HepG2 (cell line): ENCODE results near the gene RECQL5.

ENCODE experiments used
- HDAC2 ChIP-seq: sonication (generic); formaldehyde crosslinking; IDR thresholded peaks from 2 replicates; pipeline ENCODE4 v1.4.0; 2020; ENCODE audit warnings: missing genetic modification reagents
- POLR2A ChIP-seq, 2 experiments: IDR thresholded peaks; 2 replicates each; pipeline ENCODE4 v1.6.1; 2011; ENCODE audit warnings: low read depth in 2 of 2, low read length in 2 of 2, mild to moderate bottlenecking in 1 of 2, moderate library complexity in 1 of 2; ENCODE audit not compliant: insufficient read depth in 1 of 2
- RBM39 ChIP-seq: fragments of 200-400 bp; formaldehyde crosslinking; IDR thresholded peaks from one replicate; pipeline ENCODE4 v1.6.1; 2018; ENCODE audit warnings: antibody characterized with exemption, mild to moderate bottlenecking, low read depth, low read length; ENCODE audit not compliant: poor library complexity, severe bottlenecking
- SIX1 ChIP-seq: sonication (generic); formaldehyde crosslinking; IDR thresholded peaks from 2 replicates; pipeline ENCODE4 v1.4.0; 2020; ENCODE audit warnings: missing genetic modification reagents, borderline replicate concordance
- TCF7 ChIP-seq: sonication (generic); IDR thresholded peaks from 2 replicates; pipeline ENCODE4 v1.6.1; 2016; ENCODE audit warnings: antibody characterized with exemption, low read depth
- ZNF747 ChIP-seq: sonication (generic); formaldehyde crosslinking; IDR thresholded peaks from 2 replicates; pipeline ENCODE4 v1.8.1; 2023; ENCODE audit warnings: missing genetic modification reagents, mild to moderate bottlenecking, borderline replicate concordance

DNA sequence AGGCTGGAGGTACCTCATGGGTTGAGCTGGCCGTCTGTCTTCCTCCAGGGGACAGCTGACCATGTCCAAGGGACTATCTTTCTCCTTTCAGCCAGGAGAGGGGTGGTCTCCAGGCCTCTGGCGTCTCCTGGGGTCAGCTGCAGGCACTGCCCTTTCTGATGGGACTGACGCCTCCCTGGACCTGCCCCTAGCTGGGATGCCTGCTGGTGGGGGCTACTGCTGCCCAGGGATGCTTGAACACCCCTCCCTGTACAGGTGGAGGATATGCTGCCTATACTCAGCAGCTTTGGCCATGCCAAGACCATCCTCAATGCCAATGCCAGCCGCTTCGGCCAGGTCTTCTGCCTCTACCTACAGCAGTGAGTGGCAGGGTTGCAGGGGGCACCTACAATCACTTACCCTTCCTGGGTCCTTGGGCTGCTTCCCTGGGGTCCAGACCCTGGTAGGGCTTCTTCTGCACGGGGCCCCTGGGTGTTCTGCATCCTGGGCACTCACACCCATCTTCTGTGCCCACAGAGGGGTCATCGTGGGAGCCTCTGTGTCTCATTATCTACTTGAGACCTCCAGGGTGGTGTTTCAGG is 75.1 kb downstream of the RECQL5 start:
- TF ChIP-seq SIX1 (CRISPR knock-in tag), result no peak
- no peak for TF ChIP-seq HDAC2 (CRISPR knock-in tag)
- no peak for TF ChIP-seq RBM39
- TF ChIP-seq TCF7, result no peak
- TF ChIP-seq ZNF747 (CRISPR knock-in tag), result no peak
- no peak for TF ChIP-seq POLR2A (IDR thresholded peaks at IDR 0.05; ENCODE audit: insufficient read depth in 1 of 2, low read depth in 2 of 2, low read length in 2 of 2)
